BE2C (cell line): ENCODE results near the gene PPP2R5B. TPM values are rescaled to one million over a fixed set of nuclear protein-coding genes. Genes with fewer than 3 reads are reported as not detected.

Experiments used
- DNase-seq: peaks from one replicate; pipeline ENCODE4 v3.0.0-alpha.2; 2020
- H3K27me3 ChIP-seq: fragments of 250-450 bp; sonication (Bioruptor Pico); 2 replicates; pipeline ENCODE4 v1.5.1; 2020; ENCODE audit warnings: mild to moderate bottlenecking
- H3K36me3 ChIP-seq: fragments of 250-450 bp; sonication (Bioruptor Pico); 2 replicates; pipeline ENCODE4 v1.5.1; 2020; ENCODE audit warnings: mild to moderate bottlenecking
- H3K4me1 ChIP-seq: fragments of 250-450 bp; sonication (Bioruptor Pico); 2 replicates; pipeline ENCODE4 v1.5.1; 2020
- H3K4me3 ChIP-seq: 2 replicates; pipeline ENCODE4 v1.5.1; 2011; ENCODE audit warnings: low read depth, low read length
- H3K9me3 ChIP-seq: fragments of 250-450 bp; sonication (Bioruptor Pico); 2 replicates; pipeline ENCODE4 v1.5.1; 2020
- polyA plus RNA-seq: library from polyadenylated mRNA; unstranded; fragments of >200 nt; gene quantifications from one replicate; pipeline ENCODE4 v1.2.1, GENCODE V29; 2012; ENCODE audit warnings: low read depth, missing spikeins; ENCODE audit not compliant: insufficient read length, insufficient read depth
- TF ChIP-seq, protein P1 (sequence below): IDR thresholded peaks from 2 replicates; pipeline ENCODE4 v1.5.1; 2012; ENCODE audit warnings: mild to moderate bottlenecking, low read depth, low read length

PPP2R5B gene
- polyA plus RNA-seq, result 18.3 TPM

DNA sequence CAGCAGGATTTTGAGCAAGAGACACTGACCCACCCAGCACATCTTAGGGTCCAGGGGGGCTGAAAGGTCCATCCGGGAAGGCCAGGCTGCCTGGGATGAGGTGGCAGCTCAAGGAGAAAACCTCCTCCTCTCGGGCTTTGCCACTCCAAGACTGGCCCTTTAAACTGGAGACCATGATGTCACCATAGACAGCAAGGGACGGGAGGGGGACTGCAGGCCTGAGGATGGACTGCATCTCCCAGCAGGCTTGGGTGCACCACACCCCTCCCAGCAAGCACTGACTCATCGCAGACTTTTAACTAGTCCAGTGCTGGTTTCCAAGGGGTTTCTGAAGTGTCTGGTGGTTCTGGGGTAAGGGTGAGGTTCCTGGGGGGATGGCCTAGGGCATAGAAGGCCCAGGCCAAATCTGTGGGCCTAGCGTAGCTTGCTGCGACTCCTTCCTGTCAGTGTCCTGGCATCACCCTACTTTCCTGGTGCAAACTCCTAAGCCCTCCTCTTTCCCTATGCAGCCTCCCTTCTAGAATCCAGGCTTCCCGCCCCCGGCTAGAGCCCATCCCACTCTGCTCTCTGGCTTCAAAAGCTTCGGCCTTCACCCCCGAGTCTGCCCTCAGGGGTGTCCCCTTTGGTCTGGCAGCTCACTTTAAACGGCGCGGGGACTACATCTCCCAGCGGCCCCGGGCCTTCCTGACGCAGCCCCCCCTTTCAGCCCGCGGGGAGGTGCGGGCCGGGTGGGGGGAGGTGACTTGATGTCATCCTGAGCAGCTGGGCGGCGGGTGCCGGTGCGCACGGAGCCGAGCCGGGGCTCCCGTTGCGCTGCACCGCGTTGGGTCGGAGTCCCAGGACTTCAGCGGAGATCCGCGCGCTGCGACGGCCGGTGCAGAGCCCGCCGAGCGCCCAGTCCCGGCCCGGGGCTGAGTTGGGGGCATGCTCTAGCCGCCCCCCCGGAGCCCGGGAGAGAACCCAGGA is at the start of gene PPP2R5B:
Gene PPP2R5B, plus strand, starts transcription at position 746 of the 966 bp plus-strand sequence. CDS start 1,046 bp downstream, outside the sequence.
- TF ChIP-seq, protein P1, sequence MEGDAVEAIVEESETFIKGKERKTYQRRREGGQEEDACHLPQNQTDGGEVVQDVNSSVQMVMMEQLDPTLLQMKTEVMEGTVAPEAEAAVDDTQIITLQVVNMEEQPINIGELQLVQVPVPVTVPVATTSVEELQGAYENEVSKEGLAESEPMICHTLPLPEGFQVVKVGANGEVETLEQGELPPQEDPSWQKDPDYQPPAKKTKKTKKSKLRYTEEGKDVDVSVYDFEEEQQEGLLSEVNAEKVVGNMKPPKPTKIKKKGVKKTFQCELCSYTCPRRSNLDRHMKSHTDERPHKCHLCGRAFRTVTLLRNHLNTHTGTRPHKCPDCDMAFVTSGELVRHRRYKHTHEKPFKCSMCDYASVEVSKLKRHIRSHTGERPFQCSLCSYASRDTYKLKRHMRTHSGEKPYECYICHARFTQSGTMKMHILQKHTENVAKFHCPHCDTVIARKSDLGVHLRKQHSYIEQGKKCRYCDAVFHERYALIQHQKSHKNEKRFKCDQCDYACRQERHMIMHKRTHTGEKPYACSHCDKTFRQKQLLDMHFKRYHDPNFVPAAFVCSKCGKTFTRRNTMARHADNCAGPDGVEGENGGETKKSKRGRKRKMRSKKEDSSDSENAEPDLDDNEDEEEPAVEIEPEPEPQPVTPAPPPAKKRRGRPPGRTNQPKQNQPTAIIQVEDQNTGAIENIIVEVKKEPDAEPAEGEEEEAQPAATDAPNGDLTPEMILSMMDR, result no peak
- no peaks in the 10 kb centered on the region for H3K9me3 ChIP-seq
- peak within 1 kb of the TSS; percentile 63 for H3K4me3 ChIP-seq
- H3K36me3 ChIP-seq, result no peaks in the 10 kb centered on the region
- H3K27me3 ChIP-seq, result no peaks in the 10 kb centered on the region
- DNase-seq, result peak; percentile 85
- H3K4me1 ChIP-seq, result no peaks in the 10 kb centered on the region

DNA sequence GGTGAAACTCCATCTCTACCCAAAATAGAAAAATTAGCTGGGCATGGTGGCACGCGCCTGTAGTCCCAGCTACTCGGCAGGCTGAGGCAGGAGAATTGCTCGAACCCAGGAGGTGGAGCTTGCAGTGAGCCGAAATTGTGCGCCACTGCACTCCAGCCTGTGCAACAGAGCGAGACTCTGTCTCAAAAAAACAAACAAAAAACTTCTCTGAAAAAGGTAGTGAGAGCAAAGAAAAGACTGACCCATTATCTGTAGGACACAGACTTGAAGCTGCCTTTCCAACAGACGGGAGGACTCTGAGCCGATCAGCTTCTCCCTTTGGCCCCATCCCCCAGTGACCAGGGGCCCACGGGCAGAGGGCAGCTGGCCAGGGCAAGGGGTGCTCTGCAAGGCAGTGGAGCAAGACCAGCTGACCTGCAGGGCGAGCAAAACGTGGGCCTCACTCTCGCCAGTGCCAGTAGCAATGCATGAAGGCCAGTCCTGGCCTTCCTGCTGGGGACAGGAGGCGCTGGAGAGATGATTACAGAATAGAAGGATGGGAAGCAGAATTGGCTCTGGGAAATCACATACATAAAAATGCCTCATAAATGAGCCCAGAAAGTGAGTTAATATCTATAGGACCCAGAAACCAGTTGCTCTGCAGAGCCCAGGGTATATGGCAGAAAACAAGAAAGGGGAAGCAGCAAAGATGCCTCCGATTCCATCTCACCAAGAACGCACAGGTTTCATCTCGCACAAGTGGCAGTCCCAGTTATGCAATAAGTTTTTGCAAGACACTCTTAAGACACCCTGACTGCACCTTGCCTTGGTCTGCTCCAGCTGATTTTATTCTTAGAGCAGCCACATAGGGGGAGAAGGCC is 48.9 kb upstream of the PPP2R5B start:
- Histone ChIP-seq H3K9me3 (no peaks in the 10 kb centered on the region), H3K36me3 (no peaks in the 10 kb centered on the region), H3K4me1 (peaks cover under 1% of the 10 kb centered on the region), H3K4me3 (no peak overlapping the region), H3K27me3 (no peaks in the 10 kb centered on the region)
- DNase-seq, result no peak
- TF ChIP-seq, protein P1, result no peak

DNA sequence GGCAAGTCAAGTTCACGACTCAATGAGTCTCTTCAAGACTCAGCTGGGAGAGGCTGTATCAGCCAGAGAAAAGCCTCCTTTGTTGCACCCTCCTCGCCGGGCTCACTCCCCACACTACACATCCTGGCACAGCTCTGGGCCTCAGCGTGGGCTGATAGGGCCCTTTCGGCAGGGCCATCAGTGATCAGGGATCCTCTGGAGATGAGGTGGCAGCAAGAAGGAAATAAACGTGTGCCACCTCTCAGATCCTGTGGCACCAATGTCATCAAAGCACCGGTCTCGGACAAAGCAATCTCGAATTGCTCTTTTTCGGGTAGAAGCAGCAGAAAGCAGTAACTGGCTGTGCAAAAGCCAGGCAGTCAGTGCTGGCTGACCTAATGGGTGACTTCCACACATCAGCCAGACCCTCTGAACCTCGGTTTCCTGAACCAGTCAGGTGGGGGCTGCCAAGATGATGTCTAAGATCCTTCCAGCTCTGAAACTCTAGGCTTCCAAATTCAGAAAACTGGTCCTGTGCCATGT is 48.2 kb upstream of the PPP2R5B start:
- H3K9me3 ChIP-seq, result no peaks in the 10 kb centered on the region
- no peak overlapping the region; the same call in 1 of the 2 replicates for H3K4me3 ChIP-seq
- TF ChIP-seq, protein P1, result no peak
- H3K4me1 ChIP-seq, result no peaks in the 10 kb centered on the region; the same call in 1 of the 2 replicates
- H3K36me3 ChIP-seq, result no peaks in the 10 kb centered on the region
- no peaks in the 10 kb centered on the region for H3K27me3 ChIP-seq
- DNase-seq, result no peak

DNA sequence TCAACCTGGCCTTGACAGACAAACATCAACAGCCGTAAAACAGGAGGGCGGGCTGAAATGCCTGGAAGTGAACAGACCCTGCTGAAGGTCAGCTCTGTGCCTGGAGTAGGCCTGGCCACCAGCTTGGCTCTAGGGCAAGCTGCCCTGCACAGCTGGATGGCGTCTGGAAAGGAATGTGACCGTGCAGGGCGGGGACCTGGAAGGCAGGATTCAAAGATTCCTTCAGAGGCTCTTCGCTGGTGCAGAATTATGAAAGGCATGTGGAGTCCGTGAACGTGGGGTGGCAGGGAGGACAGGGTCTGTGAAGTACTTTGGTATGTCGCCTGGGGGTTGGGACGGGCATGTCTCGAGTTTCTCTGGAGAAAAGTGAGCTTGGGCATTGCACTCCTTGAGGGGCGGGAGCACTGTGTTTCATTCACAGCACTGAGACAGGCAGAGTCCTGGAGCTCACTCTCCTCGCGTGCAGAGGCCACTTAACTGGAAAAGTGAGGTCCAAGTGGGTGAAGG is 47.6 kb upstream of the PPP2R5B start:
- peak overlapping the region; percentile 72 for H3K4me3 ChIP-seq
- no peaks in the 10 kb centered on the region for H3K4me1 ChIP-seq
- no peaks in the 10 kb centered on the region for H3K36me3 ChIP-seq
- no peak for DNase-seq
- no peaks in the 10 kb centered on the region for H3K27me3 ChIP-seq
- TF ChIP-seq, protein P1, result no peak
- H3K9me3 ChIP-seq, result no peaks in the 10 kb centered on the region

DNA sequence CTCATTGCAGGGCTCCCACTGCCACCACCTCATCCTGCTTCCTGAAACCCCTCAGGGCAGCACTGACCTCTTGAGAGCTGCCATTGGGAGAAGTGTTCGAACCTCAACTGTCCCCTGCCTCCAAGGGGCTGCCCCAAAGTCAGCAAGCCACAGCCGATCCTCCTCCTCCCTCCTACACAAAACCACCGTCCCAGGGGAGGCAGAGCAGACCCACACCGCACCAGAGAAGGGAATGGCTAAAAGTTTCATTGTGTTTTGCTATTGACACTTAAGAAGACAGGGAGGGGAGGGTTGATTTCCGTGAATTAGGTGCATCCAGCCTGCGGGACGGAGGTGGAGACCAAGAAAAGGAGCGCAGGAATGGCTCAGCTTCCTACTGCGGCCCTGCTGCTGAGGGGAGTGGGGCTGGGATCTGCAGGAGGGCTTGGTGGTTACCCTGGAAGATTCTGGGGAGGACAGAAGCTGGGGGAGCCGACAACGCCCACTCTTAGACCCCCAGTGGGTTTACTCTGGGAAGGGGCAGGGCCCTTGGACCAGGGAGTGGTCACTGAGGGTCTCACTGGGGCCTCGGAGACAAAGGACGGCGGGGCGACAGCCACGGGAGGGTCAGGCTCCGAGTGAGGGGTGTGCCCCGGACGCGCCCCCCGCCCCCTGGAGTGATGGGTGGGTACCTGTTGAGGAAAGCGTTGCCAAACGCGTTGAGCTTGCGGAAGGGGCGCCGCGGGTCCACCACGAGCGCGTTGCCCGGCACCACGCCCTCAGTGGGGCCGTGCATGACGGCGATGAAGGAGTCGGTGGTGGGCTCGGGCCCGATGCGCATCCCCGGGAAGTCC is 46.9 kb upstream of the PPP2R5B start:
- Histone ChIP-seq H3K4me1 (no peaks in the 10 kb centered on the region), H3K9me3 (no peaks in the 10 kb centered on the region), H3K27me3 (no peaks in the 10 kb centered on the region), H3K36me3 (no peaks in the 10 kb centered on the region), H3K4me3 (peak overlapping the region; percentile 72)
- TF ChIP-seq, protein P1, result no peak
- DNase-seq, result no peak
